Adrenal gland (tissue), 5 donors: ENCODE results near the gene CLCF1.

Experiments used
- CTCF ChIP-seq, 6 experiments: fragments of 450-650 bp in 4 of 6; fragments of 200-600 bp in 2 of 6; sonication (generic) in 1 of 6; IDR thresholded peaks; 1 replicate in 5 of 6; 2 replicates in 1 of 6; pipeline versions ENCODE4 v1.5.1 to v1.8.0; 2016 to 2021; ENCODE audit warnings: antibody characterized with exemption in 6 of 6, mild to moderate bottlenecking in 2 of 6, moderate library complexity in 1 of 6
- POLR2A ChIP-seq, 2 donors: fragments of 450-650 bp; IDR thresholded peaks; one replicate each; pipeline ENCODE4 v1.6.1; 2017; ENCODE audit warnings: antibody characterized with exemption in 2 of 2, mild to moderate bottlenecking in 2 of 2, moderate library complexity in 1 of 2
- donor health status: DM: no; HTN: no; CAD: no.

GRCh38 chr11:67384851-67385366 is 11.5 kb upstream of the CLCF1 start:
- no peak for TF ChIP-seq CTCF (IDR thresholded peaks at IDR 0.05)
- TF ChIP-seq POLR2A (IDR thresholded peaks at IDR 0.05): no peak
